Pulmonary artery endothelial cell (primary cell): ENCODE measurements around the gene ASMT. TPM values are rescaled to one million over a fixed set of nuclear protein-coding genes. Genes with fewer than 3 reads are reported as not detected.
"Not testable (repeated sequence)": the region's sequence is repeated elsewhere in the genome, so short reads cannot be mapped to it uniquely, and the experiment has no call there.

ENCODE experiments used
- DNase-seq: peaks from one replicate; pipeline ENCODE4 v3.0.0-alpha.2; 2011; ENCODE audit warnings: low read depth, low spot score
- total RNA-seq: library from RNA; depleted of rRNA; stranded (reverse); fragments of >200 nt; gene quantifications from 2 replicates; pipeline ENCODE4 v1.2.3, GENCODE V29; 2014

ASMT gene, protein sequence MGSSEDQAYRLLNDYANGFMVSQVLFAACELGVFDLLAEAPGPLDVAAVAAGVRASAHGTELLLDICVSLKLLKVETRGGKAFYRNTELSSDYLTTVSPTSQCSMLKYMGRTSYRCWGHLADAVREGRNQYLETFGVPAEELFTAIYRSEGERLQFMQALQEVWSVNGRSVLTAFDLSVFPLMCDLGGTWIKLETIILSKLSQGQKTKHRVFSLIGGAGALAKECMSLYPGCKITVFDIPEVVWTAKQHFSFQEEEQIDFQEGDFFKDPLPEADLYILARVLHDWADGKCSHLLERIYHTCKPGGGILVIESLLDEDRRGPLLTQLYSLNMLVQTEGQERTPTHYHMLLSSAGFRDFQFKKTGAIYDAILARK
- total RNA-seq: not detected in 2 replicates

DNA sequence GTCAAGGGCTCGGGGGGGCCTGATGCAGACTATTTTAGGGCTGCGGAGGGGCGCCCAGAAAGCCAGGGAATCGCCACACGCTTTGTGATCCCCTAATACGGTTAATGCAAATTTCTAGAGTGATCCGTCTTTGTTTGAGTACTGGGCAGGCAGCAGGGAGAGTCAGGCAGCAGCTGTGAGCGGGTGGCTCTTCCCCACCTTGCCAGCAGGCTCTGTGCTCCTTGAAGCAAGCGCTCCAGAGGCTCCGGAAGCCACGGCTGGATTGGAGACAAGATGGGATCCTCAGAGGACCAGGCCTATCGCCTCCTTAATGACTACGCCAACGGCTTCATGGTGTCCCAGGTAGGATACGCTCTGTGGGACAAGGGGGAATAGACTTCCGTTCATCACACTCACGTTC is at the start of gene ASMT:
TSS of gene ASMT (plus strand) at position 133 of the 400 bp plus-strand sequence. CDS start at position 274, 141 bp downstream.
- no peak for DNase-seq

DNA sequence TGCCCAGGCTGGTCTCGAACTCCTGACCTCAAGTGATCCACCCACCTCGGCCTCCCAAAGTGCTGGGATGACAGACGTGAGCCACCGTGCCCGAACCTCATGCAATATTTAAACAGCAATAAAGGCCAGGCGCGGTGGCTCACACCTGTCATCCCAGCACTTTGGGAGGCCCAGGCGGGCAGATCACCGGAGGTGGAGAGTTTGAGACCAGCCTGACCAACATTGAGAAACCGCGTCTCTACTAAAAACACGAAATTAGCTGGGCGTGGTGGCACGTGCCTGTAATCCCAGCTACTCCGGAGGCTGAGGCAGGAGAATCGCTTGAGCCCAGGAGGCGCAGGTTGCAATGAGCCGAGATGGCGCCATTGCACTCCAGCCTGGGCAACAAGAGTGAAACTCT is 40.7 kb upstream of the ASMT start:
- DNase-seq: not testable (repeated sequence)

DNA sequence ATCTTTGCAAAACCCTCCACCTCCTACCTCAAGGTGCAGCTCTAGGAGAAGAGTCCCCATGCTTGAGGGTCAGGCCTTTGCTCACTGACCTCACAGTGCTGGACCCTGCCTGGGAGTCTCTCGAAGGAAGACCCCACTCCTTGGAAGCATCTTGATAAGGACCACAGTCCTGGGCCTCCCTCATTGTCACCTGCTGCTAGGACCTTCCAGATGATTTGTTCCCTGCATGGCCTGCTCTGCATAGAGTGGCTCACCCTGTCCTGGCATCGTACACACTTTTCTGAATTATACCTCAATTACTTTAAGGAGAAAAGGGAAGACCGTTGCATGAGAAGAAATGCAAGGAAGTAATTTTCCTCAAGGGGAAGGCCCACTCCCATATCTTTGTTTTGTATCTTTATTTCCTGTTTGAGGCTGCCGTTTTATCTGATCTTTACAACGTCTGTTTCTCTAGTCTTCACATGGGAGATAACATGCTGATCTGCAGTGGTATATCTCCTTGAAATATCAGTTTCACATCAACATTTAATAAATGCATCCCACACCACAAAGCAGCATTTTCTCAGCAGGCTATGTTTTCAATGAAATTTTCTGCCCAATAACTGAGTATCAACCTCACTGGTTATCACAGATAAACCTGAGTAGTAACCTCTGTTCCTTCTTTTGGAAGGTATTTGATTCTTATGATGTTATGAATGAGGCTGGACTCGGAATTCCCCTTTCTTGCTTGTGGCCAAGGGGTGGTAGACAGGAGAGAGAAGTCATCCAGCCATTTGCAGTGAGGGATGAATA is 38.5 kb upstream of the ASMT start:
- DNase-seq: no peak

GRCh38 chrX:1577845-1578244 is 37.0 kb upstream of the ASMT start:
- no peak for DNase-seq

DNA sequence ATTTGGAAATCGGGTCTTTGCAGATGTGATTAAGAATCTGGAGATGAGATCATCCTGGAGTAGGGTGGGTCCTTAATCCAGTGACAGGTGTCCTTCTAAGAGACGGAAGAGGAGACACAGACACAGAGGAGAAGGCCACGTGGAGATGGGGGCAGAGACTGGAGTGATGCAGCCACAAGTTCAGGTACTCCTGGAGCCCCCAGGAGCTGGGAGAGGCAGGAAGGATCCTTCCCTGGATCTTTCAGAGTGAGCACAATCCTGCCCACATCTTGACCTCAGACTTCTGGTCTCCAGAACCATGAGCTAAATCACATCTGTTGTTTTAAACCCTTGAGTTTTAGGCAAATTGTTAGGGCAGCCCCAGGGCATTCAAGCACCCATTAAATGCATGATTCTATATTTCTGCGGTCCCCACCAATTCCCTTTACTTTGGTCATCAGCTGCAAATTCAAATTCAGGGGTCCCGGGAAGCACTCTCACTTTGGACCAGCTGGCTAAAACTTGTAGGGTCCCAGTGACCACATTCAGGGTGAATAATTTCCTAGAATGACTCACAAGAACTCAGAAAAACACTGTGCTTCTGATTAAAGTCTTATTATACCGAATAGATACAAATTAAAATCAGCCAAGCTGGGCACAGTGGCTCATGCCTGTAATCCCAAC is 36.2 kb upstream of the ASMT start:
- no peak for DNase-seq

GRCh38 chrX:1581132-1581531 is 33.7 kb upstream of the ASMT start:
- no peak for DNase-seq

DNA sequence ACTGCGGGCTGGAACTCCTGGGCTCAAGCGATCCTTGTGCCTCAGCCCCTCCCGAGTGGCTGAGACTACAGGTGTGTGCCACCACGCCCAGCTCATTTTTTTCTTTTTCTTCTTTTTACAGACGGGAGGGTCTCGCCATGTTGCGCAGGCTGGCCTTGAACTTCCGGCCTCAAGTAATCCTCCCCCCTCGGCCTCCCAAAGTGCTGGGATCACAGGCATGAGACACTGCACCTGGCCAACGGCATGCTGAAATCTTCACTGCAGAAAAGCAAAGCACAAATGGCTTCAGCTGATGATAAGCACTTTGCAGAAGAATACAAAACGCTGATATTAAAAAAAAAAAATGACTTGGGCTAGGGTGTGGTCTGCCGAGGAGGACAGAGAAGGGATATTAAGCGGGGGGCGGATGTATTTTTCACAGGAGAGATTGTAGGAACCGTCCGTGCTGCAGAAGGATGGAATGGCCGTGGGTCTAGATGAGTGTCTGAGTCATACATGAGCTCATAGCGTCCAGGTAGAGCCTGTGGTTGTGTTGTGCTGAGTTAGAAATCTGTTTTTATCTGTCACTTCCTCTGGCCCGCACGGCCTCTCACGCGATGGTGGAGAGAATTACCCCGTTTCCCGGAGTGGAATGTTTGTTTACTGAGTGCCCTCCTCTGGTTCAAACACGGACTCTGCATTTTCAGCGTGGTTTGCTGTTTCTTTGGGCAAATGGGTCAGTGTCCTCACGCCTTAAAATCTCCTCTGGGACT is 32.0 kb upstream of the ASMT start:
- no peak for DNase-seq

DNA sequence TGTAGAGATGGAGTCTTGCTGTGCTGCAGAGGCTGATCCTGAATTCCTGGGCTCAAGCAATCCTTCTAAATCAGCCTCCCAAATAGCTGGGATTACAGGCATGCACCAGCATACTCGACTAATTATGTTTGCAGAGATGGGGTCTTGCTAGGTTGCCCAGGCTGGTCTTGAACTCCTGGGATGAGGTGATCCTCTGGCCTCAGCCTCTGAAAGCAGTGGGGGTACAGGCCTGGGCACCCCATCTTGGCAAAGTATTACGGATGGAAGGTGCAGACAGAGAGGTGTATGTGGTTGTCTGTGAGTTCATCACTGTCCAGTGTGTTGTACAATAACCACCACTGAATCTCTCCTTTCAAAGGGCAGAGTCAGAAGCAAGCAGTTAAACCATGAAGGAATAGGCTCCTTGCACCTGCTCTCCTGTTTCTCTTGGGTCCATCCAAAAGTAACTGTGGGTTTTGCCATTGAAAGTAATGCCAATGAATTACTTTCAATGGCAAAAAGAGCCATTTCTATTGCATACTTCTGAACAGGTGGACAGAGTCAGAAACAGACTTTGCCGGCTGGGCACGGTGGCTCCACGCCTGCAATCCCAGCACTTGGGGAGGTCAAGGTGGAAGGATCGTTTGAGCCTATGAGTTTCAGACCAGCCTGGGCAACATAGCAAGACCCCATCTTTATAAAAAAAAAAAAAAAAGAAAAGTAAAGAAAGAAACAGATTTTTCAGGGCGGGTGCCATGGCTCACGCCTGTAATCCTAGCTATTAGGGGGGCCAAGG is 30.4 kb upstream of the ASMT start:
- DNase-seq: no peak

DNA sequence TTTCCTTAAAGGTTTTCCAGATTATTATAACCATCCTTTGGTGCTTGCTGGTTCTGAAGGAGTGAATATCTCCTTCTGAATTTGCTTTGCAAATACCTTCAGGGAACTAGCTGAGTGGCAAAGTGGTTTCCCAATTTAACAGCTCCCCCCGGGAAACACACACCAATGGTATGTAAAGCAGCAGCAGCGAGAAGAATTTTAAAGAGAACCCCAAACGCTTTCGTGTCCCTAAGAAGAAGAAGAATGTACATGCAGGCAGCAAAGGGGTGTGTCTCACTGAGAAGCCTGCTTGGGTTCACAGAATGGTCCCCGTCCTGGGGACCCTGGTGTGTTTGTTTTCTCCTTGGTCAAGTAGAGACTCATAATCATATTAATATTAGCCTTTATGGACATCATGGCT is 27.7 kb upstream of the ASMT start:
- no peak for DNase-seq

GRCh38 chrX:1589356-1590130 is 25.3 kb upstream of the ASMT start:
- DNase-seq: no peak

DNA sequence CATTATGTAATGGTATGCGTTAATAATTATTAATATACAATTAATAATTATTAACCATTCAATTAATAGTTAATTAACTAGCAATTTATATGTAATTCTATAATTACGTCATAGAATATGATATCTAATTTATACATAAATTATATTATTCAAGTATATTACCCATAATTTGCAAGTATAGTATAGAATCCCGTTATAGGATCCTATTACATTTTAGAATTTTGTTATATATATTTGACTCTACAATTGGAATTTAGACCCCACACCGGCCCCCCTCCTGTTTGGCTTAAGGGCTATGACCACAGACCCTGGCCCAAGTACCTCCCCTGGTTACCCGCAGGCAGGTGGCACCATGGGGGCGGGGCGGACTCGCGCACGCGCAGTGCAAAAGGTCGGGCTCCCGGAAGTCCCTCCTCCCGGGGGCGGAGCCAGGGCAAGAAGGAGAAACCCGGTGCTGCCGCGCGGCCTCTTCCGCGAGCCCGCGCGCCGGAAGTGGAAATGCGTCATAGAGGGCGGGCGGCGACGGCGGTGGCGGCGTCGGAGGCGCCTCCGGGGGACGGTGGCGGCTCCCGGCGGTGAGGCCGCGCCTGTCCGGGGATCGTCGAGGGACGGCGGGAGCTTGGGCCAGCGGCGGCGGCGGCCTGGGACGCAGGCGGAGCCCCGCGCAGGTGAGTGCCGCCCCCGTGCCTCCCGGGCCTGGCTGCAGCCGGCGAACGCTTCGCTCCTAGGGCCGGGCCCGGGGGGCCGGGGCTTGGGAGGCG is 23.6 kb upstream of the ASMT start, which contains the start of gene AKAP17A:
TSS of gene AKAP17A (plus strand) at position 503 of the 761 bp plus-strand sequence. CDS start 1,859 bp downstream, outside the sequence.
- peak; percentile 70 for DNase-seq

DNA sequence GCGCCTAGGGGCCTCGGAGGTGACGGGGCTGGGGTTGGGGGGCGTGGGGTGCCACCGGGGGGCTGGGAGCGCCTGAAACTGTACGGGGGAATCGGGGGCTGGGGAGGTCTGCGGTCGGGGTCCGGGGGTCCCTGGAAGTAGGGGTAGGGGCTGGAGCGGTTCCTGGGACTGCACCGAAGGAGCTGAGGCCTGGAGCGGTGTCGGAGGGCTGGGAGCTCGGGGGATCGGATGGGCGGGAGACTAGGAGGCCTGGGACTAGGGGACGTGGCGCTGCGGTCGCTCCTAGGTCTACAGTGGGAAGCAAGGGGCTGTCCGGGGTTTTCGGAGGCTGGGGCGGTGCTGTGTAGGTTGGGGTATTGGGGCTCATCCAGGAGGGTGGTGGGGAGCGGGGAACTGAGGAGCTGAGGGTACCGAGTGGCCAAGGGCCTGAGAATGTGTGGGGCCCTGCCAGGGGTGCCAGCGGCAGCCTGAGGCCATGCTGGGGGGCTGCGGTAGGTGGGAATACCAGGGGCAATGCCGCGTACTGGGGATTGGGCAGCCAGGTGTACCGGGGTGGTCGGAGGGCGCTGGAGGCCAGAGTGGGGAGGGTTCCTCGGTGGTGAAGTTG is 22.9 kb upstream of the ASMT start:
- no peak for DNase-seq

DNA sequence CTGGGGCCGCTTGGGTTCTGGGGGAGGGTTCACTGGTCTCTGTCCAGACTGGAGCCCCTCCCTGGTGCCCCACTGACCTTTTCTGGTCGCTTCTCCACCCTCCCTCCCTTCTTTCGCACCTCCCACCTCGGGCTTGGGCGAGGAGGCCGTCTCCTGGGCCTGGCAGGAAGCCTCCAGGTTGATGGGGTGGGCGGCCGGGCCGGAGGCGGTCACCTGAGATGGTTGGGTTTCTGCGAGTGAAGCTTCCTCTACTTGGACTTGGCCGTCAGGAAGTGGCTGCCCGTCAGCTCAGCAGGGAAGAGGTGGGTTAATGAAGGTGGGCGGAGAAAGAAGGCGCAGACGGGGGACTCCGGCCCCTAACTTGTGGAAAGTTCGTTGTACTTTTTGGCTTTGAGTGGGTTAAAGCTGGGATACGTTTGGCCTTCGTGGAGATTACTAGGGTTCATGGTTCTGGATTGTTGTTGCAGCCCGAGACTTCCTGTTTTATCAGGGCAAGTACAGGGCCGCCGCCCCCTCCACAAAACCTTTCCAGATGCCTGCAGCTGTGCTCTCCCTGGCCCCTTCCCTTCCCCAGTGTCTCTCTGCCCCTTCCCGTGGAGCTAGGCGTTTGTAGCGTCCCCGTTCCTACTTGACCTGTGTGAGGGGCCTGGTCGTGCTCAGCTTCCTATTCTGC is 22.3 kb upstream of the ASMT start:
- DNase-seq: no peak

DNA sequence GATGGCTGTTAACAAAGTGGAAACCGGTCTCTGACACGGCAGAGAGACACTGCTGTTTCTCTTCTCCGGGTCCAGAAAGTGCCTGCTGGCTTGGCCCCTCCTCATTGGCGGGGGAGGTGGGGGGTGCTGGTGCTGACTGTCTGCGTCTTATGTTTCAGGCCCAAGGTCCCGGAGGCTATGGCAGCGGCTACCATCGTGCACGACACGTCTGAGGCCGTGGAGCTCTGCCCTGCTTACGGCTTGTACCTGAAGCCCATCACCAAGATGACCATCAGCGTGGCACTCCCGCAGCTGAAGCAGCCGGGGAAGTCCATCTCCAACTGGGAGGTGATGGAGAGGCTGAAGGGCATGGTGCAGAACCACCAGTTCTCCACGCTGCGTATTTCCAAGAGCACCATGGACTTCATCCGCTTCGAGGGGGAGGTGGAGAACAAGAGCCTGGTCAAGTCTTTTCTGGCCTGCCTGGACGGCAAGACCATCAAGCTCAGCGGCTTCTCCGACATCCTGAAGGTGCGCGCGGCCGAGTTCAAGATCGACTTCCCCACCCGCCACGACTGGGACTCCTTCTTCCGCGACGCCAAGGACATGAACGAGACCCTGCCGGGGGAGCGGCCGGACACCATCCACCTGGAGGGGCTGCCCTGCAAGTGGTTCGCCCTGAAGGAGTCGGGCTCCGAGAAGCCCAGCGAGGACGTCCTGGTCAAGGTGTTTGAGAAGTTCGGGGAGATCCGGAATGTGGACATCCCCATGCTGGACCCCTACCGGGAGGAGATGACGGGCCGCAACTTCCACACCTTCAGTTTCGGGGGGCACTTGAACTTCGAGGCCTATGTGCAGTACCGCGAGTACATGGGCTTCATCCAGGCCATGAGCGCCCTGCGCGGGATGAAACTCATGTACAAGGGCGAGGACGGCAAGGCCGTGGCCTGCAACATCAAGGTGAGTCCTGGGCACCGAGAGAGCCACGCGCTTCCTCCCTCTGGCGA is 21.3 kb upstream of the ASMT start:
- no peak for DNase-seq

DNA sequence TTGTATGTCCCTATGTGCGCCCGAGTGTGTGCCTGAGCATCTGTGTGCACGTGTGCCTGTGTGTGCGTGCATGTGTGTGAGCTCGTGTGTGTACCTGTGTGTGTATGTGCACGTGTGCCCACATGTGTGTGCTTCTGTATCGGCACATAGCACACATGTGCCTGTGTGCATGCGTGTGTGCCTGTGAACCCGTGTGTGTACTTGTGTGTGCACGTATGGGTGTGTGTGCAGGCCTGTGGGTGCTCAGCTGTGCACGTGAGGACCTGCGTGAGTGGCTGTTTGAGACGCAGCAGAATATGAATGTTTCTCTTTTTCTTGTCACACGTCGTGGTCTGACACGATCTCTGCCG is 19.2 kb upstream of the ASMT start:
- DNase-seq: no peak

GRCh38 chrX:1596676-1597344 is 18.0 kb upstream of the ASMT start:
- no peak for DNase-seq
